NCI-H510A treated with DMSO at 0.1 percent for 48 hours (cell line): ENCODE results near the gene BEST4.
"Not testable (repeated sequence)": the region's sequence is repeated elsewhere in the genome, so short reads cannot be mapped to it uniquely, and the experiment has no call there.

Experiments
- DNase-seq: peaks from one replicate; lab custom pipeline; 2025; lab: John Stamatoyannopoulos, UW

Gene BEST4

GRCh38 chr1:44801491-44802305 is 13.7 kb upstream of the BEST4 start:
- DNase-seq, result no peak

- DNase-seq, result peak; percentile 98
Measured at GRCh38 chr1:44799770-44800584, 12.0 kb upstream of the BEST4 start, which contains the start of gene PLK3. TSS of gene PLK3 (plus strand) at chr1:44800377. CDS start at chr1:44800464, 87 bp downstream.

GRCh38 chr1:44798481-44799365 is 10.8 kb upstream of the BEST4 start:
- DNase-seq, result peak; percentile 62

GRCh38 chr1:44797886-44798285 is 9.9 kb upstream of the BEST4 start:
- DNase-seq, result not testable (repeated sequence)

GRCh38 chr1:44792736-44793502 is 4.9 kb upstream of the BEST4 start:
- DNase-seq, result no peak

GRCh38 chr1:44790968-44791801 is 3.2 kb upstream of the BEST4 start:
- DNase-seq, result no peak

- DNase-seq, result no peak
Measured at GRCh38 chr1:44787506-44787905, 464 bp downstream of the BEST4 start.

- DNase-seq, result no peak
Measured at GRCh38 chr1:44786841-44787426, 1.0 kb downstream of the BEST4 start.

- DNase-seq, result no peak
Measured at GRCh38 chr1:44786138-44786840, 1.7 kb downstream of the BEST4 start.

- no peak for DNase-seq
Measured at GRCh38 chr1:44785501-44786137, 2.4 kb downstream of the BEST4 start.

GRCh38 chr1:44785029-44785380 is 3.0 kb downstream of the BEST4 start:
- no peak for DNase-seq

- no peak for DNase-seq
Measured at GRCh38 chr1:44784094-44785028, 3.6 kb downstream of the BEST4 start.

GRCh38 chr1:44783697-44784093 is 4.3 kb downstream of the BEST4 start:
- no peak for DNase-seq

GRCh38 chr1:44780583-44781121 is 7.3 kb downstream of the BEST4 start:
- no peak for DNase-seq

GRCh38 chr1:44778705-44779576 is 9.0 kb downstream of the BEST4 start:
- DNase-seq, result no peak

- no peak for DNase-seq
Measured at GRCh38 chr1:44777969-44778635, 9.9 kb downstream of the BEST4 start.
